Esophagus squamous epithelium (tissue), 4 donors: ENCODE measurements around the gene QPRT.

Source experiments
- POLR2A ChIP-seq, 4 donors: fragments of 450-650 bp; IDR thresholded peaks; one replicate each; pipeline ENCODE4 v1.6.1; 2017; ENCODE audit warnings: antibody characterized with exemption in 4 of 4, mild to moderate bottlenecking in 4 of 4, moderate library complexity in 3 of 4
- TF ChIP-seq, protein P1 (sequence below), 6 experiments: fragments of 450-650 bp in 4 of 6; fragments of 200-600 bp in 2 of 6; sonication (generic) in 2 of 6; IDR thresholded peaks; one replicate each; pipeline ENCODE4 v1.5.1; 2016 to 2019; ENCODE audit warnings: antibody characterized with exemption in 6 of 6, mild to moderate bottlenecking in 4 of 6, moderate library complexity in 4 of 6

DNA sequence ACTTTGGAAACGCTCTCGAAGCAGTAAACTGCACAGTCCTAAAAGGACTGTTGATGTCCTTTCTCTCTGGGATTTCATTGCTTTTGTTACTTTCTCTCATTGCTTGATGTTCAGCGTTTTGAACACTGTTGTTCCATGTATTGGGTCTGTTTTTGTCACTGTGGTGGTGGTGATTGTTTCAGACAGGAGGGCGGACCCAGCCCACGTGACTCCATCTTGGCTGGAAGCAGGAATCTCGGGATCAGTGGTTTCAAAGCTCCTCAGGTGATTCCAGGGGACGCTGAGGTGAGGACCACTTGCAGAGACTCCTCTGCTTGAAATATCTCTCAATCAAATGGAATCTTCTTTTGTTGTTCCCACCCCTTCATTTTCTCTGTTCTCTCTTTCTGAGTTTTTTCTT, 48.5 kb downstream of the QPRT start:
- TF ChIP-seq, protein P1, sequence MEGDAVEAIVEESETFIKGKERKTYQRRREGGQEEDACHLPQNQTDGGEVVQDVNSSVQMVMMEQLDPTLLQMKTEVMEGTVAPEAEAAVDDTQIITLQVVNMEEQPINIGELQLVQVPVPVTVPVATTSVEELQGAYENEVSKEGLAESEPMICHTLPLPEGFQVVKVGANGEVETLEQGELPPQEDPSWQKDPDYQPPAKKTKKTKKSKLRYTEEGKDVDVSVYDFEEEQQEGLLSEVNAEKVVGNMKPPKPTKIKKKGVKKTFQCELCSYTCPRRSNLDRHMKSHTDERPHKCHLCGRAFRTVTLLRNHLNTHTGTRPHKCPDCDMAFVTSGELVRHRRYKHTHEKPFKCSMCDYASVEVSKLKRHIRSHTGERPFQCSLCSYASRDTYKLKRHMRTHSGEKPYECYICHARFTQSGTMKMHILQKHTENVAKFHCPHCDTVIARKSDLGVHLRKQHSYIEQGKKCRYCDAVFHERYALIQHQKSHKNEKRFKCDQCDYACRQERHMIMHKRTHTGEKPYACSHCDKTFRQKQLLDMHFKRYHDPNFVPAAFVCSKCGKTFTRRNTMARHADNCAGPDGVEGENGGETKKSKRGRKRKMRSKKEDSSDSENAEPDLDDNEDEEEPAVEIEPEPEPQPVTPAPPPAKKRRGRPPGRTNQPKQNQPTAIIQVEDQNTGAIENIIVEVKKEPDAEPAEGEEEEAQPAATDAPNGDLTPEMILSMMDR (IDR thresholded peaks at IDR 0.05): no peak
- no peak for TF ChIP-seq POLR2A (IDR thresholded peaks at IDR 0.05)
